ENCODE measurements around the gene RRP1.

Gene RRP1

GRCh38 chr21:43794311-43794710, 4.9 kb downstream of the RRP1 start:
- H3K27me3 Mint-ChIP-seq = no peaks in the 10 kb centered on the region
- no peaks in the 10 kb centered on the region for H3K9me3 Mint-ChIP-seq
- no peak overlapping the region for H3K27ac Mint-ChIP-seq
- no peak overlapping the region for H3K4me3 Mint-ChIP-seq
- peaks cover 94% of the 10 kb centered on the region for H3K36me3 Mint-ChIP-seq (ENCODE audit: low read depth)
- intact Hi-C loops (cut with micrococcal nuclease) = no loop called here
- H3K4me1 Mint-ChIP-seq (ENCODE audit: low read depth) = peaks cover 29% of the 10 kb centered on the region

- Mint-ChIP-seq H3K36me3 (ENCODE audit: low read depth) (peaks cover 94% of the 10 kb centered on the region), H3K27ac (no peak overlapping the region), H3K4me3 (no peak overlapping the region), H3K9me3 (no peaks in the 10 kb centered on the region), H3K4me1 (ENCODE audit: low read depth) (peaks cover 27% of the 10 kb centered on the region), H3K27me3 (no peaks in the 10 kb centered on the region)
- intact Hi-C loops (cut with micrococcal nuclease) = no loop called here
Observed at GRCh38 chr21:43794857-43795256, 5.5 kb downstream of the RRP1 start.

GRCh38 chr21:43797415-43797814, 8.0 kb downstream of the RRP1 start:
- Mint-ChIP-seq H3K4me3 (no peak overlapping the region), H3K36me3 (ENCODE audit: low read depth) (peaks cover 100% of the 10 kb centered on the region), H3K9me3 (no peaks in the 10 kb centered on the region), H3K4me1 (ENCODE audit: low read depth) (peaks cover 9% of the 10 kb centered on the region), H3K27me3 (no peaks in the 10 kb centered on the region), H3K27ac (no peak overlapping the region)
- intact Hi-C loops (cut with micrococcal nuclease) = no loop called here

- H3K4me1 Mint-ChIP-seq (ENCODE audit: low read depth) = peaks cover 14% of the 10 kb centered on the region
- H3K36me3 Mint-ChIP-seq (ENCODE audit: low read depth) = peaks cover 100% of the 10 kb centered on the region
- intact Hi-C loops (cut with micrococcal nuclease) = no loop called here
- no peaks in the 10 kb centered on the region for H3K27me3 Mint-ChIP-seq
- no peak overlapping the region for H3K27ac Mint-ChIP-seq
- H3K9me3 Mint-ChIP-seq = no peaks in the 10 kb centered on the region
- no peak overlapping the region for H3K4me3 Mint-ChIP-seq
Observed at GRCh38 chr21:43797925-43798715, 8.7 kb downstream of the RRP1 start.

- no peak overlapping the region for H3K27ac Mint-ChIP-seq
- H3K27me3 Mint-ChIP-seq = no peaks in the 10 kb centered on the region
- peaks cover 100% of the 10 kb centered on the region for H3K36me3 Mint-ChIP-seq (ENCODE audit: low read depth)
Observed at GRCh38 chr21:43799301-43799840, 10.0 kb downstream of the RRP1 start.

GRCh38 chr21:43800124-43800523, 10.7 kb downstream of the RRP1 start:
- no peaks in the 10 kb centered on the region for H3K9me3 Mint-ChIP-seq
- H3K27me3 Mint-ChIP-seq = no peaks in the 10 kb centered on the region
- intact Hi-C loops (cut with micrococcal nuclease) = no loop called here
- peaks cover 97% of the 10 kb centered on the region for H3K36me3 Mint-ChIP-seq (ENCODE audit: low read depth)
- H3K4me1 Mint-ChIP-seq (ENCODE audit: low read depth) = peaks cover 33% of the 10 kb centered on the region
- H3K27ac Mint-ChIP-seq = no peak overlapping the region
- no peak overlapping the region for H3K4me3 Mint-ChIP-seq

More at GRCh38 chr21:43799301-43799840, 10.0 kb downstream of the RRP1 start:
- Mint-ChIP-seq H3K4me1 (ENCODE audit: low read depth) (peaks cover 27% of the 10 kb centered on the region), H3K9me3 (no peaks in the 10 kb centered on the region), H3K4me3 (no peak overlapping the region)
- intact Hi-C loops (cut with micrococcal nuclease) = no loop called here

- Mint-ChIP-seq H3K4me1 (ENCODE audit: low read depth) (peaks cover 37% of the 10 kb centered on the region), H3K27ac (peak overlapping the region; percentile 1), H3K9me3 (no peaks in the 10 kb centered on the region), H3K4me3 (no peak overlapping the region), H3K36me3 (ENCODE audit: low read depth) (peaks cover 95% of the 10 kb centered on the region), H3K27me3 (no peaks in the 10 kb centered on the region)
- intact Hi-C loops (cut with micrococcal nuclease) = no loop called here
Observed at GRCh38 chr21:43800566-43800965, 11.2 kb downstream of the RRP1 start.

- H3K27me3 Mint-ChIP-seq = no peaks in the 10 kb centered on the region
- intact Hi-C loops (cut with micrococcal nuclease) = no loop called here
- H3K4me1 Mint-ChIP-seq (ENCODE audit: low read depth) = peaks cover 43% of the 10 kb centered on the region
- peak overlapping the region; percentile 1 for H3K27ac Mint-ChIP-seq
- no peaks in the 10 kb centered on the region for H3K9me3 Mint-ChIP-seq
- H3K36me3 Mint-ChIP-seq (ENCODE audit: low read depth) = peaks cover 95% of the 10 kb centered on the region
- H3K4me3 Mint-ChIP-seq = no peak overlapping the region
Observed at GRCh38 chr21:43801006-43801783, 11.8 kb downstream of the RRP1 start.

- H3K4me1 Mint-ChIP-seq (ENCODE audit: low read depth) = peaks cover 56% of the 10 kb centered on the region
- H3K4me3 Mint-ChIP-seq = no peak overlapping the region
- peaks cover 91% of the 10 kb centered on the region for H3K36me3 Mint-ChIP-seq (ENCODE audit: low read depth)
- intact Hi-C loops (cut with micrococcal nuclease) = no loop called here
- H3K27ac Mint-ChIP-seq = peak overlapping the region; percentile 74
- no peaks in the 10 kb centered on the region for H3K9me3 Mint-ChIP-seq
- H3K27me3 Mint-ChIP-seq = no peaks in the 10 kb centered on the region
Observed at GRCh38 chr21:43802713-43803313, 13.4 kb downstream of the RRP1 start.

GRCh38 chr21:43803558-43804300, 14.4 kb downstream of the RRP1 start:
- H3K9me3 Mint-ChIP-seq = no peaks in the 10 kb centered on the region
- intact Hi-C loops (cut with micrococcal nuclease) = no loop called here
- H3K4me1 Mint-ChIP-seq (ENCODE audit: low read depth) = peaks cover 66% of the 10 kb centered on the region
- H3K27me3 Mint-ChIP-seq = no peaks in the 10 kb centered on the region
- peak overlapping the region; percentile 74 for H3K27ac Mint-ChIP-seq
- no peak overlapping the region for H3K4me3 Mint-ChIP-seq
- peaks cover 91% of the 10 kb centered on the region for H3K36me3 Mint-ChIP-seq (ENCODE audit: low read depth)

GRCh38 chr21:43805275-43805800, 16.0 kb downstream of the RRP1 start:
- H3K27me3 Mint-ChIP-seq = no peaks in the 10 kb centered on the region
- H3K9me3 Mint-ChIP-seq = no peaks in the 10 kb centered on the region
- peak overlapping the region; percentile 74 for H3K27ac Mint-ChIP-seq
- peaks cover 82% of the 10 kb centered on the region for H3K4me1 Mint-ChIP-seq (ENCODE audit: low read depth)
- intact Hi-C loops (cut with micrococcal nuclease) = no loop called here
- peaks cover 89% of the 10 kb centered on the region for H3K36me3 Mint-ChIP-seq (ENCODE audit: low read depth)
- H3K4me3 Mint-ChIP-seq = no peak overlapping the region

GRCh38 chr21:43806017-43806710, 16.8 kb downstream of the RRP1 start:
- Mint-ChIP-seq H3K27me3 (no peaks in the 10 kb centered on the region), H3K4me1 (ENCODE audit: low read depth) (peaks cover 85% of the 10 kb centered on the region), H3K9me3 (no peaks in the 10 kb centered on the region), H3K36me3 (ENCODE audit: low read depth) (peaks cover 81% of the 10 kb centered on the region), H3K4me3 (peak overlapping the region; percentile 9), H3K27ac (peak overlapping the region; percentile 74)
- intact Hi-C loops (cut with micrococcal nuclease) = no loop called here

- Mint-ChIP-seq H3K9me3 (no peaks in the 10 kb centered on the region), H3K4me3 (no peak overlapping the region), H3K4me1 (ENCODE audit: low read depth) (peaks cover 95% of the 10 kb centered on the region), H3K27me3 (no peaks in the 10 kb centered on the region), H3K27ac (peak overlapping the region; percentile 62), H3K36me3 (ENCODE audit: low read depth) (peaks cover 59% of the 10 kb centered on the region)
- intact Hi-C loops (cut with micrococcal nuclease) = no loop called here
Observed at GRCh38 chr21:43808367-43808766, 19.0 kb downstream of the RRP1 start.
